B cell (primary cell): ENCODE data around the gene NEU2.

Experiments
- CTCF ChIP-seq: fragments of 200-600 bp; IDR thresholded peaks from one replicate; pipeline ENCODE4 v1.8.0; 2022; ENCODE audit warnings: antibody characterized with exemption, mild to moderate bottlenecking
- EZH2 ChIP-seq: IDR thresholded peaks from 2 replicates; pipeline ENCODE4 v1.6.1; 2012; ENCODE audit warnings: borderline replicate concordance, low read depth, mild to moderate bottlenecking, moderate library complexity, low read length; ENCODE audit not compliant: insufficient read depth, poor library complexity, severe bottlenecking

GRCh38 chr2:233051241-233052149 lies 19.0 kb downstream of the NEU2 start:
- TF ChIP-seq CTCF (no peak), EZH2 (no peak)
